Prostate gland (tissue), 2 donors: ENCODE data around the gene ACE. TPM values are rescaled to one million over a fixed set of nuclear protein-coding genes. Genes with fewer than 3 reads are reported as not detected.

Experiments used
- DNase-seq: peaks from one replicate; pipeline ENCODE4 v3.0.0-alpha.2; 2019; ENCODE audit warnings: low spot score
- H3K27ac ChIP-seq, 2 donors: fragments of 200-600 bp; sonication (generic); 2 replicates each; pipeline ENCODE4 v1.5.1; 2017 to 2019
- H3K27me3 ChIP-seq: fragments of 200-600 bp; sonication (generic); replicated peaks from 2 replicates; pipeline ENCODE4 v1.5.1; 2019; ENCODE audit not compliant: insufficient read depth
- H3K36me3 ChIP-seq, 2 donors: fragments of 200-600 bp; sonication (generic); 1 replicate in 1 of 2; 2 replicates in 1 of 2; pipeline versions ENCODE4 v1.5.1 to v1.8.1; 2017 to 2019
- H3K4me1 ChIP-seq: fragments of 200-600 bp; sonication (generic); replicated peaks from 2 replicates; pipeline ENCODE4 v1.5.1; 2019
- H3K4me3 ChIP-seq, 2 donors: fragments of 200-600 bp; sonication (generic); 2 replicates each; pipeline ENCODE4 v1.5.1; 2017 to 2019
- H3K9me3 ChIP-seq: fragments of 200-600 bp; sonication (generic); 2 replicates; pipeline ENCODE4 v1.5.1; 2017
- POLR2A ChIP-seq: fragments of 450-650 bp; IDR thresholded peaks from one replicate; pipeline ENCODE4 v1.6.1; 2016; ENCODE audit warnings: antibody characterized with exemption, mild to moderate bottlenecking
- POLR2AphosphoS5 ChIP-seq: sonication (generic); formaldehyde crosslinking; IDR thresholded peaks from one replicate; pipeline ENCODE4 v1.6.1; 2017; ENCODE audit warnings: antibody characterized with exemption
- WGBS: methylation state at CpG from one replicate; pipeline ENCODE4 v1.1.5; 2018; 5-methylcytosine and 5-hydroxymethylcytosine counted together
- intact Hi-C: fragments of 100-400 bp; cut with DNase I; formaldehyde crosslinking; loops from one replicate; pipeline ENCODE4 v1.14.2; 2022
- total RNA-seq, 2 donors: library from RNA; depleted of rRNA; stranded (reverse); fragments of >200 nt; gene quantifications; one replicate each; pipeline ENCODE4 v1.1.0, GENCODE V29; 2016
- TF ChIP-seq, protein P1 (sequence below), 4 experiments: fragments of 200-600 bp in 2 of 4; fragments of 450-650 bp in 2 of 4; sonication (generic) in 2 of 4; IDR thresholded peaks; 1 replicate in 3 of 4; 2 replicates in 1 of 4; pipeline ENCODE4 v1.5.1; 2016 to 2019; ENCODE audit warnings: antibody characterized with exemption in 4 of 4, mild to moderate bottlenecking in 2 of 4, moderate library complexity in 2 of 4

The ACE gene
- total RNA-seq, 2 donors from 2014 or later = 42.8 to 54.6 TPM

DNA sequence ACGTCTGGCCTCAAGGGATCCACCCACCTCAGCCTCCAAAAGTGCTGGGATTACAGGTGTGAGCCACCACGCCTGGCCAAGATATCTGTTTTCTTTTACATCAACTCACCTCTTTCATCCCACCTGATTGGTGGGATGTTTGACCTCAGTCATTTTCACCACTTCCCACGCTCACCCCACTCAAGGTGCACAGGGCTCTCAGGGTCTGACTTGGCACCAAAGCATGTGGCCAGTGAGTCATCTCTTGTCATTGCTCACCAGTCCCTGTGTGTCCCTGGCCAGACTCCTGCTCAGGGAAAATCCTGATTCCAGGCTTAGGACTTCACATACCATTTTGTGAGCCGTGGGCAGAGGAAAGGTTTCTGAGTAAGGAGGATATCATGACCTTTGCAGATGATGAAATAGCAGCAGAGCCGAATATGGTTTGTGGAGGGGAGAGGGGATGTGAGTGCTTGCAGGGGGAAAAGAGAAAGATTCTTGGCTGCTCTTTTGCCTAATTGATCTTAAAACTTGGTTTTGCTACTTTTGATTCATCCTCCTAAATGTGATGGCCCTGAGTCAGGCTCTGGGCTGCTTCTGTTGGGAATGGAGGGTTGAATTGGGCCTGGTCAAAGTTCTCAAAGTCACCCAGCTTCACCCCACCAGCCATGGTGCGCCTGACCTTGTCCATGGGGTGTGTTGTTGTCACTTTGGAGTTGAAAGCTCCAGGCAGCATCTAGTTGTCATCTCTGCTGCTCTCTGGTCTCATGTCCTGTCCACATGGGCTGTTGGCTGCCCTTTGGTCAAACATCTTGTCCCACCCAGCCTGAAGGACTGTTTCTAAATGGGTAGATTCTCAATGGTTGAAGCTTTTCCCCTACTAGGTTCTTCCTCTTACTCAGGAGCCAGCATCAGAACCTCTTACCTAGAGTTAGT, 40.3 kb downstream of the ACE start:
- TF ChIP-seq, protein P1, sequence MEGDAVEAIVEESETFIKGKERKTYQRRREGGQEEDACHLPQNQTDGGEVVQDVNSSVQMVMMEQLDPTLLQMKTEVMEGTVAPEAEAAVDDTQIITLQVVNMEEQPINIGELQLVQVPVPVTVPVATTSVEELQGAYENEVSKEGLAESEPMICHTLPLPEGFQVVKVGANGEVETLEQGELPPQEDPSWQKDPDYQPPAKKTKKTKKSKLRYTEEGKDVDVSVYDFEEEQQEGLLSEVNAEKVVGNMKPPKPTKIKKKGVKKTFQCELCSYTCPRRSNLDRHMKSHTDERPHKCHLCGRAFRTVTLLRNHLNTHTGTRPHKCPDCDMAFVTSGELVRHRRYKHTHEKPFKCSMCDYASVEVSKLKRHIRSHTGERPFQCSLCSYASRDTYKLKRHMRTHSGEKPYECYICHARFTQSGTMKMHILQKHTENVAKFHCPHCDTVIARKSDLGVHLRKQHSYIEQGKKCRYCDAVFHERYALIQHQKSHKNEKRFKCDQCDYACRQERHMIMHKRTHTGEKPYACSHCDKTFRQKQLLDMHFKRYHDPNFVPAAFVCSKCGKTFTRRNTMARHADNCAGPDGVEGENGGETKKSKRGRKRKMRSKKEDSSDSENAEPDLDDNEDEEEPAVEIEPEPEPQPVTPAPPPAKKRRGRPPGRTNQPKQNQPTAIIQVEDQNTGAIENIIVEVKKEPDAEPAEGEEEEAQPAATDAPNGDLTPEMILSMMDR (IDR thresholded peaks at IDR 0.05) = no peak
- no peak for TF ChIP-seq POLR2AphosphoS5
- TF ChIP-seq POLR2A = no peak
- intact Hi-C loops = no loop called here
- H3K4me3 ChIP-seq = no peak overlapping the region
- H3K27ac ChIP-seq = no peak overlapping the region
- WGBS = 80% methylated on average over 6 of the region's 6 CpGs
- no peak for DNase-seq
- no peaks in the 10 kb centered on the region for H3K4me1 ChIP-seq
- no peaks in the 10 kb centered on the region for H3K36me3 ChIP-seq
- no peaks in the 10 kb centered on the region for H3K27me3 ChIP-seq
- H3K9me3 ChIP-seq = no peaks in the 10 kb centered on the region

DNA sequence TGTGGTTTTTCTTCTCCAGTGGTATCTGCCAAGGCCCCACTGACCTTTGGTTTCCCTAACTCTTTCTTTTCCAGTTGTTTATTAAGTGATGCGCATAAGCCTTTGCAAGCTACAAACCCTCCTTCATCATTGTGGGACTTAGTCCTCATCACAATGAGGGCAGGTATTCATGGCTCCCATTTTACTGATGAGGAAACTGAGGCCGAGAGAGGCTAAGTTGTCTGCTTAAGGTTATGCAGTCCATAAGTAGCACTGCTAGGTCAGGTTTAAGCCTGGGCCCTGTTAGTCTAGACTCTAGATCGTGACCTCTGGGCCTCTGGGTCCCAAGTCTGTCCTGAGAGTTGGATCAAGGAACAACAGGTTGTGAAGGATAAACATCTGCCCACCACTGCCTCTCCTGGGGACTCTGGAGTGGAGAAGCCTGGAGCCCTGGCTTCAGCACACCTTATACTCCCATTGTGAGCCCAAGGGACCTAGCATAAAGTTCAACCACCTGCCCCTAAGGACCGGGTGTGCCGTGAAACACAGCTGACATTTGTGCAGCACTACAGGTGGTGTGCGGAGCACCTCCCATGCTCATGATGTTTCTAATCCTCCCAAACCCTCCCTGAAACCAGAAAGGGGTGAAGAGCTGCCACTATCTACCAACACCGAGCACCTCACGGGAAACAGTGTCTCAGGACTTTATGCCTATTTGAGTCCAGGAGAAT, 41.1 kb downstream of the ACE start:
- TF ChIP-seq, protein P1 (IDR thresholded peaks at IDR 0.05) = no peak
- TF ChIP-seq POLR2A (no peak), POLR2AphosphoS5 (no peak)
- H3K4me3 ChIP-seq = no peak overlapping the region
- H3K27me3 ChIP-seq = no peaks in the 10 kb centered on the region
- no peaks in the 10 kb centered on the region for H3K36me3 ChIP-seq
- no peaks in the 10 kb centered on the region for H3K4me1 ChIP-seq
- no peak overlapping the region for H3K27ac ChIP-seq
- no peaks in the 10 kb centered on the region for H3K9me3 ChIP-seq
- intact Hi-C loops = no loop called here
- DNase-seq = no peak
- 77% methylated on average over 8 of the region's 8 CpGs for WGBS

DNA sequence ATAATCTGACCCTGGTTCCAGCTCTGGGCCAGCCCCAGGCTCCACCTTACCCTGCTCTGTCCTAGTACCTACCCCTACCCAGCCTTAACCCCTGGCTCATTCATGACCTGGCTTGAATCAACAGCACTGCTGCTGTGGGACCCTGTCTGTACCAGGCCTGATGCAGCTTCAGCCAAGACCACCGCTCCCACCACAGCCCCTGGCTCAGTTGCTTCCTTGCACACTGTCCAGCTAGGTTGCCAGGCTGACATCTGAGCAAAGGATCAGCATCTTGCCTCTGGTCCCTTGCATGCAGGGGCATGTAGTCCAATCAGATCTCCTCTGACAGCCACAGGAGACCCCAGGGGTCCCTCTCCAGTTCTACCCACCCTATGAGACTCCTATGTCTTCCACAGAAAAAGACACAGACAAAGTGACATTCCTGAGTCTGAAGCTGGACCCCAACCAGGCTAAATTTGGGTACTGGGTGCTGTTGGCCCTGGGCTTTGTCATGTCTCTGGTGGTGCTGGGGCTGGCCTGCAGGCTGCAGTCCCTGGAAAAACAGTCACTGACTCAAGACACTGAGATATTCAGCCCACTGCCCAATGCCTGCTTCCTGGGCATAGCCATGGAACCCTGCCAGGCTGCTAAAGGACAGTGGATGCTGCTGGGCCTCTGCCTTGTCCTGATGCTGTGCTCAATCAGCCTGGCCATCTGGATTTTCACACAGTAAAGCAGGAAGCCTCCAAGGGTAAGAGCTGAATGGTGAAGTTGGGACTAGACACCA, 42.4 kb downstream of the ACE start:
- H3K9me3 ChIP-seq = no peaks in the 10 kb centered on the region
- H3K27me3 ChIP-seq = no peaks in the 10 kb centered on the region
- H3K4me3 ChIP-seq = no peak overlapping the region

DNA sequence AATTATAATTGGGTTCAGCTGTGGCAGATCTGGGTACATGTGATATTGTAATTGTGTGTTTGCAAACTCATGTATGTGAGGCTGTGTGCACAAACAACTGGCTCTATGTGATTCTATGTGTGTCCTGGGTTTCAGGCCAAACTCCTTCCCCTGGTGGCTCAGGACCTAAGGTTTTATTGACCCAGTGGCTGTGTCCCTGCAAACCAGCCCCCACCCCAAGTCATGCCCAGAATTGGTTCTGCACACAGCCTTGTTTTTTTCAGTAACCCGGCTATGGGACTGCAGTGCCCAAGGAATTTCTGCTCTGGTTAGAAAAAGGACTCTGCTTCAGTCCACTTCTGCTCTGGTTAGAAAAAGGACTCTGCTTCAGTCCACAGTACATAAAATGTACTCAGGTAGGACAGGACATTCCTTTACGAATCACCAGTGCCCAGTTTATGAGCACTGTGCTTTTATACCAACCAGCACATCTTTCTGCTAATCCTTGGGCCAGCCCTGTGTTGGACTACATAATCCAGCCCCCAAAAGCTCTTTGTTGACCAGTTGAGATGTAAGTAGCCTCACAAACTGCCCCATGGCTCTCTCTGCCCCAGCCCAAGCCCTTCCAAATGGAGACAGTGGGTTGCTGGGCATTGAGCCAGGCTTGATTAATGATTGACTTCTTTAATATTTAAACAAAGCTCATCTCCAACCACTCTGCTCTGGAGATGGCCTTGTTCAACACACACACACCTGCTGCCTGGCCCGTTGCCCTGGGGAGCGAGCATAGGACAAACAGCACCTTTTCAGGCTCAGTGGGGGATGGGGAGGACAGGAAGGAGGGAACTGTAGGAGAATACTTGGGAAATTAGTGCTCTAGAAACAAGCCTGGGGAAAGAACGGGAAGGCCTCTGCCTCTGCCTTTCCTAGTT, 43.4 kb downstream of the ACE start:
- TF ChIP-seq POLR2AphosphoS5 (peak; percentile 55), POLR2A (no peak)
- peak; percentile 58 for DNase-seq
- peak overlapping the region; percentile 62 to 76 for H3K27ac ChIP-seq
- H3K4me1 ChIP-seq = no peaks in the 10 kb centered on the region
- no peaks in the 10 kb centered on the region for H3K36me3 ChIP-seq
- no peaks in the 10 kb centered on the region for H3K27me3 ChIP-seq
- H3K4me3 ChIP-seq = no peak overlapping the region
- H3K9me3 ChIP-seq = no peaks in the 10 kb centered on the region
- whole genome bisulfite sequencing = 42% methylated on average over 5 of the region's 5 CpGs
- intact Hi-C loops = no loop called here

More for the DNA sequence above, 42.4 kb downstream of the ACE start:
- Histone ChIP-seq H3K36me3 (no peaks in the 10 kb centered on the region), H3K4me1 (no peaks in the 10 kb centered on the region), H3K27ac (peak overlapping the region; percentile 62 to 76)
- WGBS = 100% methylated on average over 1 of the region's 1 CpG
- intact Hi-C loops = no loop called here
- no peak for TF ChIP-seq POLR2AphosphoS5
- TF ChIP-seq, protein P1 (IDR thresholded peaks at IDR 0.05) = no peak
- no peak for TF ChIP-seq POLR2A
- no peak for DNase-seq
